Spinal cord (tissue), 10 donors: Measurements from ENCODE around the gene NCOA3. TPM values are rescaled to one million over a fixed set of nuclear protein-coding genes. Genes with fewer than 3 reads are reported as not detected.

Experiments
- DNase-seq, 6 donors: peaks; one replicate each; pipeline versions ENCODE4 v3.0.0 to v3.0.0-alpha.2; 2013 to 2015; ENCODE audit warnings: low spot score in 6 of 6, low read depth in 4 of 6
- H3K27ac ChIP-seq: one replicate; pipeline ENCODE4 v1.5.1; 2013; ENCODE audit warnings: low read depth, low read length, control low read depth
- H3K27me3 ChIP-seq: one replicate; pipeline ENCODE4 v1.6.1; 2013; ENCODE audit warnings: low read length; ENCODE audit not compliant: control insufficient read depth, insufficient read depth
- H3K36me3 ChIP-seq: one replicate; pipeline ENCODE4 v1.6.1; 2013; ENCODE audit warnings: low read length; ENCODE audit not compliant: control insufficient read depth, insufficient read depth
- H3K4me1 ChIP-seq: one replicate; pipeline ENCODE4 v1.6.1; 2013; ENCODE audit warnings: low read length; ENCODE audit not compliant: control insufficient read depth, insufficient read depth
- H3K4me3 ChIP-seq: one replicate; pipeline ENCODE4 v1.5.1; 2013; ENCODE audit warnings: low read depth, low read length, control low read depth
- H3K9me3 ChIP-seq: one replicate; pipeline ENCODE4 v1.6.1; 2013; ENCODE audit warnings: low read length; ENCODE audit not compliant: control insufficient read depth, insufficient read depth
- WGBS: methylation state at CpG from one replicate; pipeline ENCODE4 v1.1.5; 2013; ENCODE audit warnings: missing lambda C conversion rate; ENCODE audit not compliant: insufficient coverage; 5-methylcytosine and 5-hydroxymethylcytosine counted together
- polyA plus RNA-seq, 2 donors: library from polyadenylated mRNA; unstranded; fragments of 120-200 nt; gene quantifications; one replicate each; pipeline ENCODE4 v1.2.1, GENCODE V29; 2013; ENCODE audit not compliant: insufficient read length in 2 of 2
- total RNA-seq, 2 donors: library from RNA; depleted of rRNA in 1 of 2; stranded (reverse); fragments of 120-200 nt in 1 of 2; fragments of >200 nt in 1 of 2; gene quantifications; one replicate each; pipeline versions ENCODE4 v1.2.3 to v1.2.4, GENCODE V29; 2013 to 2014
- donor health status: healthy.

Gene NCOA3
- total and polyA plus RNA-seq, 4 donors = 23.0 to 43.7 (median 33.4) TPM

- DNase-seq = no peak
These were observed 29.8 kb downstream of the NCOA3 start for GRCh38 chr20:47531458-47531857.

GRCh38 chr20:47532002-47532401, 30.3 kb downstream of the NCOA3 start:
- H3K9me3 ChIP-seq = no peaks in the 10 kb centered on the region
- H3K4me1 ChIP-seq = no peaks in the 10 kb centered on the region
- DNase-seq = no peak
- no peak overlapping the region for H3K4me3 ChIP-seq
- no peaks in the 10 kb centered on the region for H3K27me3 ChIP-seq
- H3K27ac ChIP-seq = no peak overlapping the region
- 95% methylated on average over 3 of the region's 3 CpGs for WGBS
- peaks cover 2% of the 10 kb centered on the region for H3K36me3 ChIP-seq

More at GRCh38 chr20:47531458-47531857, 29.8 kb downstream of the NCOA3 start:
- WGBS = 86% methylated on average over 1 of the region's 1 CpG
- Histone ChIP-seq H3K9me3 (peaks cover 2% of the 10 kb centered on the region), H3K36me3 (peaks cover 2% of the 10 kb centered on the region), H3K4me1 (no peaks in the 10 kb centered on the region), H3K27ac (no peak overlapping the region), H3K27me3 (no peaks in the 10 kb centered on the region), H3K4me3 (no peak overlapping the region)

GRCh38 chr20:47533518-47534062, 31.9 kb downstream of the NCOA3 start:
- Histone ChIP-seq H3K9me3 (no peaks in the 10 kb centered on the region), H3K27me3 (no peaks in the 10 kb centered on the region), H3K4me3 (no peak overlapping the region), H3K27ac (no peak overlapping the region), H3K36me3 (peaks cover 2% of the 10 kb centered on the region), H3K4me1 (no peaks in the 10 kb centered on the region)
- WGBS = 100% methylated on average over 1 of the region's 3 CpGs
- no peak for DNase-seq

- no peaks in the 10 kb centered on the region for H3K4me1 ChIP-seq
- no peak overlapping the region for H3K4me3 ChIP-seq
- no CpG with 5 or more reads among the region's 5 CpGs for WGBS
- DNase-seq = no peak
- H3K27ac ChIP-seq = no peak overlapping the region
- H3K36me3 ChIP-seq = peaks cover 2% of the 10 kb centered on the region
- H3K9me3 ChIP-seq = no peaks in the 10 kb centered on the region
- no peaks in the 10 kb centered on the region for H3K27me3 ChIP-seq
These were observed 32.7 kb downstream of the NCOA3 start for GRCh38 chr20:47534405-47534804.

- peaks cover under 1% of the 10 kb centered on the region for H3K4me1 ChIP-seq
- H3K4me3 ChIP-seq = no peak overlapping the region
- H3K36me3 ChIP-seq = peaks cover 2% of the 10 kb centered on the region
- no peak overlapping the region for H3K27ac ChIP-seq
- 64% methylated on average over 6 of the region's 8 CpGs for WGBS
- DNase-seq = no peak
- H3K27me3 ChIP-seq = no peaks in the 10 kb centered on the region
- no peaks in the 10 kb centered on the region for H3K9me3 ChIP-seq
These were observed 33.4 kb downstream of the NCOA3 start for GRCh38 chr20:47535088-47535487.

GRCh38 chr20:47535994-47536393, 34.3 kb downstream of the NCOA3 start:
- H3K36me3 ChIP-seq = peaks cover 2% of the 10 kb centered on the region
- H3K9me3 ChIP-seq = no peaks in the 10 kb centered on the region
- H3K27ac ChIP-seq = no peak overlapping the region
- H3K27me3 ChIP-seq = no peaks in the 10 kb centered on the region
- H3K4me1 ChIP-seq = peaks cover 2% of the 10 kb centered on the region
- WGBS = 100% methylated on average over 5 of the region's 6 CpGs
- H3K4me3 ChIP-seq = no peak overlapping the region
- no peak for DNase-seq

GRCh38 chr20:47540443-47541354, 39.0 kb downstream of the NCOA3 start:
- no peak overlapping the region for H3K4me3 ChIP-seq
- no peaks in the 10 kb centered on the region for H3K9me3 ChIP-seq
- WGBS = no CpG with 5 or more reads among the region's 5 CpGs
- no peaks in the 10 kb centered on the region for H3K36me3 ChIP-seq
- peaks cover 2% of the 10 kb centered on the region for H3K4me1 ChIP-seq
- DNase-seq = no peak
- no peaks in the 10 kb centered on the region for H3K27me3 ChIP-seq
- H3K27ac ChIP-seq = no peak overlapping the region

GRCh38 chr20:47541355-47541922, 39.8 kb downstream of the NCOA3 start:
- no peaks in the 10 kb centered on the region for H3K27me3 ChIP-seq
- no peak overlapping the region for H3K4me3 ChIP-seq
- H3K9me3 ChIP-seq = no peaks in the 10 kb centered on the region
- DNase-seq = no peak
- WGBS = no CpG with 5 or more reads among the region's 3 CpGs
- peaks cover 4% of the 10 kb centered on the region for H3K4me1 ChIP-seq
- H3K36me3 ChIP-seq = no peaks in the 10 kb centered on the region
- no peak overlapping the region for H3K27ac ChIP-seq

GRCh38 chr20:47543006-47543431, 41.3 kb downstream of the NCOA3 start:
- Histone ChIP-seq H3K36me3 (no peaks in the 10 kb centered on the region), H3K27ac (no peak overlapping the region), H3K9me3 (no peaks in the 10 kb centered on the region), H3K4me1 (peaks cover 6% of the 10 kb centered on the region), H3K4me3 (no peak overlapping the region), H3K27me3 (no peaks in the 10 kb centered on the region)
- DNase-seq = no peak
- WGBS = 77% methylated on average over 1 of the region's 1 CpG
